ENCODE results near the gene PLA2G6.

DNA sequence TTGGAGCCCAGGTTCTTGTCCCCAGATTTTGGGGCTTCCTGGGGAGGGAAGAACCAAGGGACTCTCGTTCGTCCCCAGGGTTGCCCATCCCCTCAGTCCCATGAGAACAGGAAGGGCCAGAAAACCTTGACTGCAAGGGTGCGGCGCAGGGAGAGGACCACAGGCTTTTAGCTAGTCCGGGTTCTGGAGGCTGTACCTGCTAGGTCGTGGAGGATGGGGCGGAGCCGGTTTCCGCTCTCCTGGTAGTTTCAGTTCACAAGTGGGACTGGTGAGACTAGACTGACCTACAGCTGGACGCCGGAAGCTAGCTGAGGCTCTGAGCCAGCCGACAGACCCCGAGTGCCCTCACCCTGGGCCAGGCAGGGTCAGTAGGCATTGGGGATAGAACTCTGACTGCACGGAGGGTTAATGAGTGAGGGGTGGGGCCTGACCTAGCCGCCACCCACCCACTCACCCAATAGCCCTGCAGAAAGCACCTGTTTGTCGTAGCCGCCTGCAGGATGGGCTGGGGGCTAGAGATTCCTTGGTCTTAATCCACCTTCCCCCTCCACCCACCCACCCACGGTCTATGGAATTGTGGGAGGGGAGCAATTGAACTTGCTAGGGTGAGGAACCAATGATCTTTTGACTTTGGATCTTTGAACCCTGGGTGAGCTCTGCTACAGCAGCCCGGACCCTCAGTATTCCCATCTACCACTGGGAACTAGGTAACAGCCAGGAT lies 21.6 kb upstream of the PLA2G6 start:
- TF ChIP-seq, protein P1, sequence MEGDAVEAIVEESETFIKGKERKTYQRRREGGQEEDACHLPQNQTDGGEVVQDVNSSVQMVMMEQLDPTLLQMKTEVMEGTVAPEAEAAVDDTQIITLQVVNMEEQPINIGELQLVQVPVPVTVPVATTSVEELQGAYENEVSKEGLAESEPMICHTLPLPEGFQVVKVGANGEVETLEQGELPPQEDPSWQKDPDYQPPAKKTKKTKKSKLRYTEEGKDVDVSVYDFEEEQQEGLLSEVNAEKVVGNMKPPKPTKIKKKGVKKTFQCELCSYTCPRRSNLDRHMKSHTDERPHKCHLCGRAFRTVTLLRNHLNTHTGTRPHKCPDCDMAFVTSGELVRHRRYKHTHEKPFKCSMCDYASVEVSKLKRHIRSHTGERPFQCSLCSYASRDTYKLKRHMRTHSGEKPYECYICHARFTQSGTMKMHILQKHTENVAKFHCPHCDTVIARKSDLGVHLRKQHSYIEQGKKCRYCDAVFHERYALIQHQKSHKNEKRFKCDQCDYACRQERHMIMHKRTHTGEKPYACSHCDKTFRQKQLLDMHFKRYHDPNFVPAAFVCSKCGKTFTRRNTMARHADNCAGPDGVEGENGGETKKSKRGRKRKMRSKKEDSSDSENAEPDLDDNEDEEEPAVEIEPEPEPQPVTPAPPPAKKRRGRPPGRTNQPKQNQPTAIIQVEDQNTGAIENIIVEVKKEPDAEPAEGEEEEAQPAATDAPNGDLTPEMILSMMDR (IDR thresholded peaks at IDR 0.05), result no peak
- no peak for TF ChIP-seq POLR2A (IDR thresholded peaks at IDR 0.05)

Data from lower leg skin (tissue), 3 donors.